ENCODE measurements around the gene AIRE.
"Not testable (repeated sequence)": the region's sequence is repeated elsewhere in the genome, so short reads cannot be mapped to it uniquely, and the experiment has no call there.

AIRE gene

GRCh38 chr21:44285138-44285992, at the start of gene AIRE:
AIRE (plus strand) TSS chr21:44285876; CDS start chr21:44286007, 131 bp downstream.
- DNase-seq = no peak

- DNase-seq = not testable (repeated sequence)
These were observed 45.3 kb upstream of the AIRE start for GRCh38 chr21:44240353-44240752.

- DNase-seq = not testable (repeated sequence)
These were observed 44.8 kb upstream of the AIRE start, which contains the start of gene ICOSLG for GRCh38 chr21:44240842-44241241. ICOSLG (minus strand) TSS chr21:44240943; CDS start chr21:44240817, 126 bp downstream.

GRCh38 chr21:44241281-44241680, 44.4 kb upstream of the AIRE start:
- not testable (repeated sequence) for DNase-seq

- DNase-seq = not testable (repeated sequence)
These were observed 41.7 kb upstream of the AIRE start for GRCh38 chr21:44243980-44244379.

- DNase-seq = not testable (repeated sequence)
These were observed 37.8 kb upstream of the AIRE start for GRCh38 chr21:44247904-44248303.

- not testable (repeated sequence) for DNase-seq
These were observed 36.3 kb upstream of the AIRE start for GRCh38 chr21:44249204-44250037.

- DNase-seq = no peak
These were observed 31.6 kb upstream of the AIRE start for GRCh38 chr21:44253832-44254710.

GRCh38 chr21:44255511-44255981, 30.1 kb upstream of the AIRE start:
- DNase-seq = no peak

- DNase-seq = no peak
These were observed 27.5 kb upstream of the AIRE start for GRCh38 chr21:44258056-44258725.

- DNase-seq = no peak
These were observed 26.5 kb upstream of the AIRE start for GRCh38 chr21:44259082-44259705.

- no peak for DNase-seq
These were observed 25.6 kb upstream of the AIRE start for GRCh38 chr21:44260066-44260465.

GRCh38 chr21:44260791-44261631, 24.7 kb upstream of the AIRE start:
- DNase-seq = no peak

GRCh38 chr21:44261675-44262295, 23.9 kb upstream of the AIRE start, which contains the start of gene DNMT3L:
DNMT3L (minus strand) TSS chr21:44261897; CDS start chr21:44261259, 638 bp downstream.
- no peak for DNase-seq

- DNase-seq = no peak
These were observed 23.2 kb upstream of the AIRE start for GRCh38 chr21:44262338-44263056.

- DNase-seq = no peak
These were observed 22.4 kb upstream of the AIRE start for GRCh38 chr21:44263221-44263760.

- no peak for DNase-seq
These were observed 21.9 kb upstream of the AIRE start for GRCh38 chr21:44263768-44264167.

GRCh38 chr21:44265734-44266270, 19.9 kb upstream of the AIRE start:
- DNase-seq = no peak
